GM21381 (cell line): ENCODE results near the gene TIMM44.

Source experiments
- ATAC-seq: cut with Tn5 transposase; IDR thresholded peaks from one replicate; pipeline ENCODE4 v1.9.1; 2021; ENCODE audit warnings: mild to moderate bottlenecking, moderate library complexity; ENCODE audit not compliant: unreplicated experiment

TIMM44 gene

GRCh38 chr19:7877249-7877836 is 66.1 kb downstream of the TIMM44 start:
- ATAC-seq: no peak
